ENCODE measurements around the gene CFAP99. TPM values are rescaled to one million over a fixed set of nuclear protein-coding genes. Genes with fewer than 3 reads are reported as not detected.

CFAP99 gene
- total RNA-seq, 4 donors from 2014 or later: not detected

GRCh38 chr4:2417226-2417764, 1.5 kb upstream of the CFAP99 start:
- Histone ChIP-seq H3K27me3 (peaks cover 0 to 23% (median 13%) of the 10 kb centered on the region in 3 donors), H3K4me1 (peaks cover 30 to 43% of the 10 kb centered on the region in 2 donors), H3K4me3 (peak overlapping the region; percentile 69 to 81 (median 72)), H3K36me3 (no peaks in the 10 kb centered on the region), H3K9me3 (no peaks in the 10 kb centered on the region), H3K27ac (peak overlapping the region in 1 of 4 donors; percentile 64)
- ATAC-seq (no peak), DNase-seq (no peak)
- intact Hi-C loops (cut with DNase I; ENCODE audit: low total_unique reads) (loop anchor here (5.0 to 10.0 kb wide), 4 partner anchors 120 to 692 kb away; partner anchors contain the start of genes FAM193A, MXD4, TACC3 and TMEM129), in situ Hi-C loops (cut with MboI; ENCODE audit: low sequenced_read_pairs in 4 of 4) (loop anchor here in 2 of 4 donors (25.0 kb wide), 1 partner anchor 180 kb away; the partner anchor contains the start of genes HAUS3 (in 2 of the 2) and POLN (in 2 of the 2))
- TF ChIP-seq POLR2A (IDR thresholded peaks at IDR 0.05) (no peak), CTCF (IDR thresholded peaks at IDR 0.05 in 4 of 5, conservative IDR thresholded peaks at IDR 0.05 in 1 of 5) (no peak)

DNA sequence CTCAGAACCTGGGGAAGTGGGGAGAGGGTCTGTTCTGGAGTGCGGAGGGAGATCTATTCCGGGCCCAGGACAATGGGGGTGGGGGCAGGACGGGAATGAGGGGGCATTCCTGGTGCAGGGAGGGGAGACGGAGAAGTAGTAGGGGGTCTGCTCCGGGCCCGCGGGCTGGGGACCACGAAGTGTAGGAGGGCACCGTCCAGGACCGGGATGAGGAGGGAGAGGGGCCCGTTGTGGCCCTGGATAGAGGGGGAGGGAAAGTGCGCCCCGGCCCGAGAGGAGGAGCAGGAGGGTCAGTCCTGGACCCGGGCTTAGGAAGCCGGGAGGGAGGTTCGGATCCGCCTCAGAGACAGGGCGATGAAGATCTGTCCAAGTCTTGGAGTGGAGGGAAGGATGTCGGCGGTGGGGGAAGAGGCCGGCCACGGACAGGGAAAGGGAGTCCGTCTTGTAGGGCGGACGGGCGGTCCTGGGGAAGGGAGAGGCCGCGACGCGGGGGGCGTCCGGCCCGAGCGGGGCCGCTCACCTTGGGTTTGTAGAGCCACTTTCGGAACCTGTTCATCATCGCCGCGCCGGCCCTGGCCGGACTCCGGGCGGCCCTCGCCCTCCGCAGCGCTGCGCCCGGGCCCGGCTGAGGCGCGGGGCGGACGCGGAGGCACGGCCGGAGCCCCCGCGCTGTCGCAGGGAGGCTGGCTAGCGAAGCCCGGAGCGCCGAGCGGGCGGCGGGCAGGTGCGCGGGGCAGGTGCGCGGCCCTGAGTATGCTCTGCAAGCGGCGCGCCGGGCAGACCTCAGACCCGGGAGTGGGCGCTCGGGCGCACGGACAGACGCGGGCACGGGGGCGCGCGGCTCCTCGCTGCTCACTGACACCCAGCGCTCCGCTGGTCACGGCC, 748 bp upstream of the CFAP99 start, which contains the start of gene ZFYVE28:
Gene ZFYVE28, minus strand, starts transcription at position 881 of the 885 bp plus-strand sequence. Its CDS starts 322 bp downstream, at position 559.
- ATAC-seq: peak; percentile 28 to 35

DNA sequence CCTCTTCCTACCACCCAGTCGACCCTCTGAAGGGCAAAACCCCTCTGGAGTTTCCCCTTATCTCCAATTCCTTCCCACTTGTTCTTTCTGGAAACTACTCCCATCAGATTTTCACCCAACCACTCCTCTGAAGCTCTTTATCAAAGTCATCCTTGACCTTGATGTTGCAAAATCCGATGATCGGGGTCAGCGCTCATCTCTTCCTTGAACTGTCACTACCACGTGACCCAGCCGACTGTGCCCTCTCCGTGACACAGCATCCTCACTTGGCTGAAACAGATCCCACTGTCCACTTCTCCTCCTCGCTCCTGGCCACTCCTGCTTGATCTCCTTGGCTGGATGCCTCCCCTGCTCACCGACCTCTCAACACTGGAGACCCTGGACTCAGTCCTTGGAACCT, 1.1 kb downstream of the CFAP99 start:
- Histone ChIP-seq H3K9me3 (no peaks in the 10 kb centered on the region), H3K4me3 (no peak overlapping the region), H3K4me1 (peaks cover 12 to 20% of the 10 kb centered on the region in 2 donors), H3K36me3 (no peaks in the 10 kb centered on the region), H3K27me3 (peaks cover 0 to 23% (median 15%) of the 10 kb centered on the region in 3 donors), H3K27ac (no peak overlapping the region)
- intact Hi-C loops (cut with DNase I; ENCODE audit: low total_unique reads): loop anchor here (2.0 to 10.0 kb wide), 5 partner anchors 49 to 695 kb away; partner anchors contain the start of genes FAM193A, MXD4, RNF4 and TACC3
- no peak for ATAC-seq
- in situ Hi-C loops (cut with MboI; ENCODE audit: low sequenced_read_pairs in 4 of 4): loop anchor here in 3 of 4 donors (10.0 to 25.0 kb wide), 2 partner anchors 183 to 545 kb away; partner anchors contain the start of genes HAUS3 (in 2 of the 3), POLN (in 2 of the 3), GRK4 (in 1 of the 3) and NOP14 (in 1 of the 3)
- no peak for DNase-seq
- no peak for TF ChIP-seq CTCF (IDR thresholded peaks at IDR 0.05 in 4 of 5, conservative IDR thresholded peaks at IDR 0.05 in 1 of 5)
- no peak for TF ChIP-seq POLR2A (IDR thresholded peaks at IDR 0.05)

More for the DNA sequence above, 748 bp upstream of the CFAP99 start, which contains the start of gene ZFYVE28:
- no peaks in the 10 kb centered on the region for H3K9me3 ChIP-seq
- H3K27ac ChIP-seq: peak within 1 kb of the TSS; percentile 47 to 79 (median 64)
- DNase-seq: no peak
- intact Hi-C loops (cut with DNase I; ENCODE audit: low total_unique reads): loop anchor here (1.0 to 10.0 kb wide), 6 partner anchors 51 to 693 kb away; partner anchors contain the start of genes FAM193A, GRK4, MXD4 and NOP14
- peaks cover 23 to 35% of the 10 kb centered on the region in 2 donors for H3K4me1 ChIP-seq
- peaks cover 0 to 23% (median 15%) of the 10 kb centered on the region in 3 donors for H3K27me3 ChIP-seq
- TF ChIP-seq CTCF (IDR thresholded peaks at IDR 0.05 in 4 of 5, conservative IDR thresholded peaks at IDR 0.05 in 1 of 5) (peak in 1 of 5 experiments; percentile 8), POLR2A (IDR thresholded peaks at IDR 0.05) (peak; percentile 82 to 84)
- H3K36me3 ChIP-seq: no peaks in the 10 kb centered on the region
- in situ Hi-C loops (cut with MboI; ENCODE audit: low sequenced_read_pairs in 4 of 4): loop anchor here in 2 of 4 donors (25.0 kb wide), 1 partner anchor 181 kb away; the partner anchor contains the start of genes HAUS3 (in 2 of the 2) and POLN (in 2 of the 2)
- peak within 1 kb of the TSS; percentile 69 to 94 (median 77) for H3K4me3 ChIP-seq

DNA sequence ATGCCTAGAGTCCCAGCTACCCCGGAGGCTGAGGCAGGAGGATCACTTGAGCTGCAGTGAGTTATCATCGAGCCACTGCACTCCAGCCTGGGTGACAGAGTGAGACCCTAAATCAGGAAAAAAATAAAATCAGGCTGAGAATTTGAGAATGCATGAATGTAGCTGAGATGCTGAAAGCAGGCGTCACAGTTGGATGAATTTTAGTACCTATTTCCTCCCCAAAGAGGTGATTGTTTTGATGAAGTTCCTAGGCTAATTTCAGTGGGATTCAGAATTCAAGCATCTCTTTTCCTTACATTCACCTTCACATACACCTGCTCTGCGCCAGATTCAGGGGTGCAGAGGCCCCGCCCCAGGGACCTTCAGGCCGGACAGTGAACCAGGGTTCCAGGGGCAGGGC, 3.2 kb downstream of the CFAP99 start:
- H3K27ac ChIP-seq: no peak overlapping the region
- in situ Hi-C loops (cut with MboI; ENCODE audit: low sequenced_read_pairs in 4 of 4) (loop anchor here in 3 of 4 donors (10.0 to 25.0 kb wide), 2 partner anchors 185 to 543 kb away; partner anchors contain the start of genes HAUS3 (in 2 of the 3), POLN (in 2 of the 3), GRK4 (in 1 of the 3) and NOP14 (in 1 of the 3)), intact Hi-C loops (cut with DNase I; ENCODE audit: low total_unique reads) (no loop called here)
- DNase-seq (no peak), ATAC-seq (no peak)
- H3K4me3 ChIP-seq: no peak overlapping the region
- no peaks in the 10 kb centered on the region for H3K9me3 ChIP-seq
- no peaks in the 10 kb centered on the region for H3K36me3 ChIP-seq
- H3K27me3 ChIP-seq: peaks cover 0 to 16% (median 15%) of the 10 kb centered on the region in 3 donors
- TF ChIP-seq CTCF (IDR thresholded peaks at IDR 0.05 in 4 of 5, conservative IDR thresholded peaks at IDR 0.05 in 1 of 5): no peak
- peaks cover 7 to 14% of the 10 kb centered on the region in 2 donors for H3K4me1 ChIP-seq
